ENCODE results near the gene IMPDH1. TPM values are rescaled to one million over a fixed set of nuclear protein-coding genes. Genes with fewer than 3 reads are reported as not detected.

IMPDH1 gene
- total RNA-seq, 1 experiment from 2014 or later: 63.2 TPM

- DNase-seq (ENCODE audit: low read depth): peak; percentile 63
These were observed 22.3 kb downstream of the IMPDH1 start for GRCh38 chr7:128387216-128388144.

- no peak for DNase-seq (ENCODE audit: low read depth)
These were observed 23.5 kb downstream of the IMPDH1 start for GRCh38 chr7:128385988-128386925.

GRCh38 chr7:128384726-128385125 is 25.1 kb downstream of the IMPDH1 start:
- DNase-seq (ENCODE audit: low read depth): no peak

- DNase-seq (ENCODE audit: low read depth): no peak
These were observed 26.0 kb downstream of the IMPDH1 start for GRCh38 chr7:128383776-128384175.

GRCh38 chr7:128381161-128381821 is 28.5 kb downstream of the IMPDH1 start:
- DNase-seq (ENCODE audit: low read depth): no peak

GRCh38 chr7:128380483-128381106 is 29.2 kb downstream of the IMPDH1 start:
- DNase-seq (ENCODE audit: low read depth): no peak

- no peak for DNase-seq (ENCODE audit: low read depth)
These were observed 29.8 kb downstream of the IMPDH1 start for GRCh38 chr7:128379900-128380479.

GRCh38 chr7:128378637-128379036 is 31.1 kb downstream of the IMPDH1 start:
- DNase-seq (ENCODE audit: low read depth): no peak

GRCh38 chr7:128376077-128376476 is 33.7 kb downstream of the IMPDH1 start:
- no peak for DNase-seq (ENCODE audit: low read depth)

GRCh38 chr7:128374041-128374440 is 35.7 kb downstream of the IMPDH1 start:
- DNase-seq (ENCODE audit: low read depth): no peak

- DNase-seq (ENCODE audit: low read depth): no peak
These were observed 36.2 kb downstream of the IMPDH1 start for GRCh38 chr7:128373606-128374005.

GRCh38 chr7:128370491-128370890 is 39.3 kb downstream of the IMPDH1 start:
- no peak for DNase-seq (ENCODE audit: low read depth)

GRCh38 chr7:128366986-128367385 is 42.8 kb downstream of the IMPDH1 start:
- no peak for DNase-seq (ENCODE audit: low read depth)

- DNase-seq (ENCODE audit: low read depth): no peak
These were observed 43.5 kb downstream of the IMPDH1 start for GRCh38 chr7:128366300-128366699.

- DNase-seq (ENCODE audit: low read depth): no peak
These were observed 44.4 kb downstream of the IMPDH1 start for GRCh38 chr7:128365432-128365831.

GRCh38 chr7:128364166-128364870 is 45.5 kb downstream of the IMPDH1 start:
- DNase-seq (ENCODE audit: low read depth): no peak

GRCh38 chr7:128363261-128363721 is 46.5 kb downstream of the IMPDH1 start:
- no peak for DNase-seq (ENCODE audit: low read depth)

GRCh38 chr7:128362670-128363069 is 47.1 kb downstream of the IMPDH1 start:
- peak; percentile 40 for DNase-seq (ENCODE audit: low read depth)

- DNase-seq (ENCODE audit: low read depth): no peak
These were observed 48.1 kb downstream of the IMPDH1 start, which contains the start of gene PRRT4 for GRCh38 chr7:128361411-128362379. Gene PRRT4 (minus strand): TSS chr7:128361690.

All from RPMI7951 (cell line).